Mesodermal cell (in vitro differentiated cells): ENCODE results near the gene XNDC1N.
"Not testable (repeated sequence)": the region's sequence is repeated elsewhere in the genome, so short reads cannot be mapped to it uniquely, and the experiment has no call there.

Experiments
- H3K27ac ChIP-seq: 2 replicates; pipeline ENCODE4 v1.7.0; 2013; ENCODE audit warnings: mild to moderate bottlenecking, low read depth, low read length, moderate library complexity; ENCODE audit not compliant: severe bottlenecking
- H3K36me3 ChIP-seq: 2 replicates; pipeline ENCODE4 v1.7.1; 2013; ENCODE audit warnings: mild to moderate bottlenecking, low read length, moderate library complexity; ENCODE audit not compliant: control insufficient read depth, insufficient read depth
- H3K4me1 ChIP-seq: one replicate; pipeline ENCODE4 v1.7.1; 2013; ENCODE audit warnings: mild to moderate bottlenecking, low read length; ENCODE audit not compliant: insufficient read depth, control insufficient read depth, poor library complexity, severe bottlenecking
- H3K4me3 ChIP-seq: 2 replicates; pipeline ENCODE4 v1.7.0; 2013; ENCODE audit warnings: low read length, control low read depth, mild to moderate bottlenecking; ENCODE audit not compliant: insufficient read depth, poor library complexity, severe bottlenecking; ENCODE audit errors: extremely low read depth
- H3K9me3 ChIP-seq: 2 replicates; pipeline ENCODE4 v1.7.1; 2013; ENCODE audit warnings: mild to moderate bottlenecking, low read length, moderate library complexity; ENCODE audit not compliant: control insufficient read depth
- WGBS, 2 experiments: methylation state at CpG; one replicate each; pipeline ENCODE4 v1.1.5; 2013; ENCODE audit warnings: missing lambda C conversion rate in 2 of 2; ENCODE audit not compliant: insufficient coverage in 2 of 2; 5-methylcytosine and 5-hydroxymethylcytosine counted together

XNDC1N gene

DNA sequence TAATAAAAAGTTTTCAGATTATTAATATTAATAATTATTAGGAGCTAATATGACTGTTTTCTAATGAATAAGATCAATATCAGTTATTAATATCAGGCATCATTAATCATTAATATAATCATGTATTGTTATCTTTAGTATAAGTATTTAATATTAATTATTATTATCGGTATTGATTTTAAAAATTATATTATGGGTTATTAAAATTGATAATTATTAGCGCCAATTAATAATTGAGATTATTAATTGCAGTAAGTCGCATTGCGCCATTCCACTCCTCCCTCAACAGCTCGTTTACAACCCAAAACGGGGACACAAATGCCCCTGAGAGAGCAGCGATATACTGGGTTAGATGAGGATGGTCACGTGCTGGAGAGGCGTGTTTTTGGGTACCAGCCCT is 20.2 kb downstream of the XNDC1N start:
- H3K4me1 ChIP-seq, result no peaks in the 10 kb centered on the region
- 76 to 97% methylated on average over 5 to 6 of the region's 9 CpGs for WGBS, 2 experiments
- H3K27ac ChIP-seq, result no peak overlapping the region
- H3K36me3 ChIP-seq, result peaks cover 2% of the 10 kb centered on the region
- H3K9me3 ChIP-seq, result no peaks in the 10 kb centered on the region
- H3K4me3 ChIP-seq, result no peak overlapping the region

DNA sequence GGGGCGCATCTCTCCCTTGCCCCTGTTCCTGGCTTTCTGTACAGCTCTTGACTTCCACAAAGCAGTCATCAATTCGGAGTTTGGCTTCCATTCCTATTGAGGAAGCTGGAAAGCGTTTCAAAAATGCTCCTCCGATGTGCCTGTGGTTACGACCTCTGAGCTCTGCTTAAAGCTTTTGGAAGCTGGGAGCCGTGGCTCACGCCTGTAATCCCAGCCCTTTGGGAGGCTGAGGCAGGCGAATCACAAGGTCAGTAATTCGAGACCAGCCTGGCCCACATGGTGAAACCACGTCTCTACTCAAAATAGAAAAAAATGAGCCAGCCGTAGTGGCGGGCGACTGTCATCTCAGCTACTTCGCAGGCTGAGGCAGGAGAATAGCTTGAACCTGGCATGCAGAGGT is 27.3 kb downstream of the XNDC1N start:
- H3K4me1 ChIP-seq, H3K36me3 ChIP-seq, H3K4me3 ChIP-seq, H3K9me3 ChIP-seq, H3K27ac ChIP-seq: not testable (repeated sequence)
- WGBS, 2 experiments, result 70 to 80% methylated on average over 12 to 14 of the region's 14 CpGs

DNA sequence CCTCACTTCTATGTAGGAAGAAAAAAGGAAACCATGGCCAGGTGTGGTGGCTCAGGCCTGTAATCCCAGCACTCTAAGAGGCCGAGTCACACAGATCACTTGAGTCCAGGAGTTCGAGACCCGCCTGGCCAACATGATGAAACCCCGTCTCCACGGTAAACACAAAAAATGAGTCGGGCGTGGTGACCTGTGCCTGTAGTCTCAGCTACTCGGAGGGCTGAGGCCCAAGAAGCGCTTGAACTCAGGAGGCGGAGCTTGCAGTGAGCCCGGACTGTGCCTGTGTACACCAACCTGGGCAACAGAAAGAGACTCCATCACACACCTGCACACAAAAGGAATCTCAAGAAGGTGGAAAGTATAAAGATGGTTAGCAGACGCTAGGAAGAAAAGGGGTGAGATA is 32.4 kb downstream of the XNDC1N start:
- no peaks in the 10 kb centered on the region for H3K36me3 ChIP-seq
- H3K4me1 ChIP-seq, result no peaks in the 10 kb centered on the region
- no peaks in the 10 kb centered on the region for H3K9me3 ChIP-seq
- H3K27ac ChIP-seq, result no peak overlapping the region
- 91 to 100% methylated on average over 6 to 7 of the region's 12 CpGs for WGBS, 2 experiments
- no peak overlapping the region for H3K4me3 ChIP-seq

DNA sequence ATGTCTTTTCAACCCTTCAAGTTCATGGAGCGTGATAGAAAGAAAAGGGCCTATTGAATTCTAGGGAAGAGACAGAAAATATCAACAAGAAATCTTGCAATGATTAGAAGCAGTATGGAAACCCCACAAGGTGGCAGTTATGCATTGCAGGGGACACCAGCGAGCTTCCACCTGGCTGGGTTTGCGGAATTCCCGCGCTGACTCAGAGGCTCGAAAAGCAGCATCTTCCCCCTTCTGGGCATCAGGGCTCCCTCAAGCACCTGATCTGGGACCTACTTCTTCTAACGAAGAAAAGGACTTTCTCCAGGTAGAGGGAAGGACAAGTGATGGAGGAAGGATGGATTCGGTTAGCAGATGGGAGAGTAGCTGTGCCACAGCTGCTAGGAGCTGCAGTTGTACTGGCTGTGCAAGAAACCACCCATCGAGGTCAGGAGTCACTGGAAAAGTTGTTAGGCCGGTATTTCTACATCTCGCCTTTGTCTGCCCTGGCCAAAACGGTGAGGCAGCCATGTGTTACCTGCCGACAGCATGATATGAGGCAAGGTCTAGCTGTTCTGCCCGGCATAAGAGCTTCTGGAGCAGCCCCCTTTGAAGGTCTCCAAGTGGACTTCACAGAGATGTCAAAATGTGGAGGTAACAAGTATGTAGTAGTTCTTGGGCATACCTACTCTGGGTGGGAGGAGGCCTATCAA is 39.1 kb downstream of the XNDC1N start:
- H3K27ac ChIP-seq, H3K9me3 ChIP-seq, H3K4me3 ChIP-seq, H3K36me3 ChIP-seq, H3K4me1 ChIP-seq: not testable (repeated sequence)
- WGBS, 2 experiments, result 86 to 97% methylated on average over 6 to 9 of the region's 14 CpGs

DNA sequence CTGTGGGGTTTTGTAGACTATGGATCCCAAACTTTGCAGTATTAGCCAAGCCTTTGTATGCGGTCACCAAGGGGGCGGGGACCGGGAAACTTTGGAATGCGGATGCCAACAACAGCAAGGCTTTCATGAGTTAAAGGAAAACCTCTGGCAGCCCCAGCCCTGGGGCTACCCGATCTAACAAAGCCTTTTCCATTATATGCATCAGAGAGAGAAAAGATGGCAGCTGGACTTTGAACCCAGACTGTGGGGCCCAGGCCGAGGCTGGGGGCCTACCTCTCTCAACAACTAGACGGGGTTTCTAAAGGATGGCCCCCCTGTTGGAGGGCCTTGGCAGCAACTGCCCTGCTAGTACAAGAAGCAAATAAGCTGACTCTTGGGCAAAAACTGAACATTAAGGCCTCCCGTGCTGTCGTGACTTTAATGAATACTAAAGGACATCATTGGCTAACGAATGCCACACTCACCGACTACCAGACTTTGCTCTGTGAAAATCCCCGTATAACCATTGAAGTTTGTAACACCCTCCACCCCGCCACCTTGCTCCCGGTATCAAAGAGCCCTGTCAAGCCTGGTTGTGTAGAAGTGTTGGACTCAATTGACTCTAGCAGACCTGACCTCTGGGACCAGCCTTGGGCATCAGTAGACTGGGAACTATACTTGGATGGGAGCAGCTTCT is 39.9 kb downstream of the XNDC1N start:
- not testable (repeated sequence) for H3K36me3 ChIP-seq, H3K9me3 ChIP-seq, H3K4me3 ChIP-seq, H3K4me1 ChIP-seq, H3K27ac ChIP-seq
- WGBS, 2 experiments, result 87 to 93% methylated on average over 10 of the region's 14 CpGs

DNA sequence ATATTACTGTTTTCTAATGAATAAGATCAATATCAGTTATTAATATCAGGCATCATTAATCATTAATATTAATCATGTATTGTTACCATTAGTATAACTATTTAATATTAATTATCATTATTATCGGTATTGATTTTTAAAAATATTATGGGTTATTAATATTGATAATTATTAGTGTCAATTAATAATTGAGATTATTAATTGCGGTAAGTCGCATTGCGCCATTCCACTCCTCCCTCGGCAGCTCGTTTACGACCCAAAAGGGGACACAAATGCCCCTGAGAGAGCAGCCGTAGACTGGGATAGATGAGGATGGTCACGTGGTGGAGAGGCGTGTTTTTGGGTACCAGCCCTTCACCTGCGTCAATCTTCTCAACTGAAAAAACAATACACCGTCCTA is 42.6 kb downstream of the XNDC1N start:
- not testable (repeated sequence) for H3K27ac ChIP-seq, H3K36me3 ChIP-seq, H3K4me3 ChIP-seq, H3K4me1 ChIP-seq, H3K9me3 ChIP-seq
- WGBS, 2 experiments, result 89 to 100% methylated on average over 2 to 6 of the region's 12 CpGs
